ENCODE results near the gene PAPOLB. TPM values are rescaled to one million over a fixed set of nuclear protein-coding genes. Genes with fewer than 3 reads are reported as not detected.

Gene PAPOLB
- total RNA-seq, 1 donor from 2014 or later, result 0.30 TPM

DNA sequence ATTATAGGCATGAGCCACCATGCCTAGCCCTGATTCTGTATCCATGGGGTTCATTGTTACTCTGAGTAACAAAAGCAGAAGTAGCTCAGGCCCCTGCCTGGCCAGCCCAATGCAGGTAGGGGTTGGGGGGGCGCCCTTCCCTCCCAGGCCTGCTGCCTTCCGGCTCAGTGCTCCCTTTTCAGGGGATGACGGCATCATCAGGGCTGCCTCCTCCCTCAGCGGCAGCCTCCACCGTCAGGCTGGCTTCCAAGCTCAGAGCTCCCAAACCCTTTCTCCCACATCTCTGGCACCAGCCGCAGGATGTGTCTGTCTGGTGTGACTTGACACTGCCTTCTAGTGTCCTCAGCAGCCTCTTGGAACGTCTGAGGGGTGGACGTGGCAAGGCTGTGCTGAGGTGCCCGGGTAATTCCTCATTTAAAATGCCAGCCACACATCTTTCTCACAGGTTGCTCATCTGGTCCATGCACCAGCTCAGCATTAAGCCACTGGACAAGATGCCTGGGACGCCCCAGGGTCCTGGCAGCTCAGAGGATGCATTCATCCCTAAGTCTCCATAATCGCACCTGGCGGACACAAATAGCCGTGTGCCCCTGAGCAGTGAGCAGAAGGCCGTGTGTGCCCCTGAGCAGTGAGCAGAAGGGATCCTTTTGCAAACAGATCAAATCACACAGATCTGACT, 38.2 kb downstream of the PAPOLB start:
- no peak for DNase-seq

DNA sequence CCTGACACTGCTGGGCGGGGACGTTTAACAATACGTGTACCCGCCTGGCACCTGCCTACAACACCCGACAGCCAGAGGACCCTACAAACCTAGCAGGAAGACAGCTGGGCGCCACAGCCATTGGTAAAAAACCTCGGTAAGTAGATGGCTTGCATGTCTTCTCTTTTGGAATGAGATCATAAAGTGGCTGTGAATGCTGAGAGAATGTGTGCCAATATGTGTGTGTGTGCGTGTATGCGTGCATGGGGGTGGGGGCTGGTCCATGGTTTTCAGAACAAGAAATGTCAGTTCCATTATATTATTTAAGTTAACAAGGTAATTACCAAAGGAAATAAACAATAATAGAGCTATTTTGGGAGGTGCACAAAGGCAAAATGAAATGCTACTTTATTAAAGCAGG, 39.2 kb downstream of the PAPOLB start:
- no peak for DNase-seq

DNA sequence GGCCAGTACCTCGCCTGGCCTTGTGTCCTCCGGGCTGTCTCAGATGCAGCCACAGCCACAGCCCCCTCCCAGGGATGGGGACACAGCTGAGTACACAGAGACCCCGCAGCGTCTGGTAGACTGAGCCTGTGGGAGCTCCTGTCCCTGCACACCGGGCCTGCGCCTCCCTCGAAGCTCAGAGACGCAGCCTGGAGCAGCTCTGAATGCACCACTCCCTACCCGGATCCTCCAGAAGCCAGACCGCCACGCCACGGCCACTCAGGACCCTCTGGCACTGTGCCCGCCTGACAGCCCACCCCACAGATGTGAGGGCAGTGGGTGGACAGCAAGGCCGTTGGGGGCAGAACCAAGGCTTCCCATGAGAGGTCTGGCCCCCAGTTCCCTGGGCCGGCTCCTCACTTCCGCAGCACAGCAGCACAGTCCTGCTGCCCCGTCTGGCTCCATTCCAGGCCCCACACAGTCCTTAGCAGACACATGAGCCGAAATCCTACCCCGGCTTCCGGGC, 40.8 kb downstream of the PAPOLB start:
- DNase-seq, result no peak

DNA sequence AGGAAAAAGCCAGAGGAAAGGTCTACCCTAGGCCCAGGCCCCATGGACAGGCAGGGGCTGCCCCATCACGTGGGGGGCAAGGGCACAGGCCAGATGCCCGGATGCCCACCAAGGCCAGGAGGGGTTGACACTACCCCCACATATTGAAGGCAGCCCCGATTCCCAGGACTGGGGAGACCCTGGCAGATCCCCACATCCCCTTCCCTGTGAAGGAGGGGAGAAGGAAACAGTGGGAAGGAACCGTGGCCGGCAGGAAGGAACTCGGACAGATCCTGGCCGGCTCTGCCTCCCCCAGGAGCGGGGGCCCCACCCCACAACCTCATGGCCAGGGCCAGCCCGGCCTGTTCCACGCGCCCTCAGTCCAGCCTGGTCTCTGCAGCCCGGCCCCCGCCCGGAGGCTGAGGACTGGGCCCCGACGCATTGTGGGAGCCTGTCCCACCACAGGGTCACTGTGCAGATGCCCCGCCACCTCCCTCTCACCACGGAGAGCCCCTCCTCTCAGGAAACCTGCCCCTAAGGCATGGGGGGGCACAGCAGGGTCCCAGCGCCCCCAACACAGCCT, 41.3 kb downstream of the PAPOLB start:
- no peak for DNase-seq

DNA sequence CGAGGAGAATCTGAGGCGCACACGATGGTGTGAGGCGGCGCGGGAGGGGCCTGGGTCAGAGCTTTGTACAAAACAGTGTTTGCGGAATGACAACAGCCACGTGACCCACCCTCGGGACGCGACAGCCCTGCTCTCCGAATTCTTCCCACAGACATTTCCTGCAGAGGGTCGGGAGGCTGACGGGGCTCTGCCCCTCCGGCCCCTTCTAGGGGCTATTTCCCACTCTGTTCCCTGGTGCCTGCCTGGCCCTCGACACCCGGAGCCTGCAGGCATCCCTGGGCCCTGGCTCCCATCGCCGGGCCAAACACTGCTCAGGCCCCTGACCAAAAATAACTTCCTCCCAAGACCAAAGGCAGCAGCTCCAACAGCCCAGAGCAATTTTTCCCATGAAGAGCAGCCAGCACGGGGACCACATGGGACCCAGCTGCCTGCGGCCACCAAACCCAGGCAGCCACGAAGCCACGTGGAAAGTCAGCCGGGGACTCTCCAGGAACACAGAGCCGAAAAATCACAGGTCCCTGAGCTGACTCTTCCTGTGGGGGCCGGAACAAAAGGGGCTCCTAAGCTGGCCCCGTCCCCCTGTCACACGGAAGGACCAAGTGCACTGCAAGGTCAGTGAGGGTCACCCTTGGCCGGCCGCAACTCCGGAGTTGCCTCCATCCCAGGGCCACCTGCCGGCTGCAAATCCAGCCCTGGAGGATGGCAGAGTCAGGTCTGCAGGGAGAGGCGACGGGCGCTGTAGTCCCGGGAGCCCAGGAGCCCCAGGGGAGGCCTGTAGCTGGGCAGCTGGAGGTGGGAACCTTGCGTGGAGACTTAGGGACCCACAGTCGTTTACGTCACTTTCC, 42.0 kb downstream of the PAPOLB start:
- DNase-seq, result peak; percentile 69

DNA sequence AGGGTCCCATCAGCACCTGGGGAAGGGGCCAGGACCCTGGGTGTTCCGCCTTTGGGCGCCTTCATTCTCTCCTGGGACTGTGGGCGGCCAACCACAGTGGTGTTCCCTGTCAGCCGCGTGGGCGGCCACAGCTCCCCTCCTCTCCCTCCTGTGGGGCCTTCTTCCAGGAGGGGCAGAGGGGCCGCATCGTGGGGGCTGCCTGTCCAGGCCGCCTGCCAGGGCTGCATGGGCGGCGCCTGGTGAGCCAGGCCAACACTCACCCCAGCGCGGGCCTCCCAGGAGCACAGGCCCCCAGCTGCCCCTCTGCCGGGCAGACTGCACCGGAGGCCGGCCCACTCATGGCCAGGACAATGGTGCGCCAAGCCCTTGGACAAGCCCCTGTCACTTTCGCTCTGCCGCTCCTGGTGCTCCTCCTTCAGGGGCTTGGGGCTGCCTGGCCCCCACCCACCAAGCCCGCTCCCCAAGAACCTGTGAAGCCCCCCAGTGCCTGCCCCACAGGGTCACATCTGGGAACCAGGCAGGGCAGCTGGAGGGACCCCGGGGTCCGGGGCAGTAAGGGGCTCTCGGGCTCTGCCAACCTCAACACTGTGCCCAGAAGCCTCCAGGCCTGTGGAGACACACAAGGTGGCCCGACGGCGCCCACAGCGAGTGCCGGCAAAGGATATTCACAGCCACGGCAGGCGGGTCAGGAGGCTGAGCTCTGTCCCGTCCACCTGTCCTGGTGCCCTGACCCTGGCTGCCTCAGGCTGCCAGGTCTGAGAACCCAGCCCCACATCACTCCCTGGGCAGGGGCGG, 43.6 kb downstream of the PAPOLB start:
- DNase-seq, result no peak

DNA sequence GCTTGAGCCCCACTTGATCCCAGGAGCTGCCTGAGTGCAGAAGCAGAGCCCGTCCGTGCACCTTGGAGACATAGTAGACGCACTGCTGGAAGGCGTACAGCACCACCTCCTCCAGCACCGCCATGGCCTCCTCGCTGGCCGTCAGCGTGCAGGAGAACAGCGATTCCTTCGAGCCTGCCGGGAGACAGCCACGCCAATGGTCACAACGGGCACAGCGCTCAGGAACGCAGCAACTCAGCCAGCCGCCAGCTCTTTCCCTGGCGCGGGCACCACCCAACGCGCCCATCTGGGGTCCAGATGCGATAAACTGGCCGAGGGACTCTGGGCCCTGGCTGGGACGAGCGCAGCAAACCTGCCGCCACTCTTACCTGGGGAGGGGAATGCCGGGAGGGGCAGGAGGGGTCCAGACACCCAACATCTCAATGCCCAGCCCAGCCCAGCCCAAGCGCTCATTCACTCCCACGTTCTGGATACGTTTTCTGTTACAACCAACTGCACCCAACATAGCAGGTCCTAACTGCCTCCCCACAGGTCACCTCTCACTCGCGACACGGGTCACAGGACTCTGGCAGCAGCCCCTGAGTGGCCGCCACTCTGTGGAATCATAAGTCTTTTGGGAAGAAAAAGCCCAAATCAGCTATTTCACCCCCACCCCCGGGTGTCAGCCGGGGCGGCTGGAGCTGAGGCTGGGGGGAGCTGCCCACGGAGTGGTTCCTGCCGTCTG, 44.5 kb downstream of the PAPOLB start:
- DNase-seq, result no peak

DNA sequence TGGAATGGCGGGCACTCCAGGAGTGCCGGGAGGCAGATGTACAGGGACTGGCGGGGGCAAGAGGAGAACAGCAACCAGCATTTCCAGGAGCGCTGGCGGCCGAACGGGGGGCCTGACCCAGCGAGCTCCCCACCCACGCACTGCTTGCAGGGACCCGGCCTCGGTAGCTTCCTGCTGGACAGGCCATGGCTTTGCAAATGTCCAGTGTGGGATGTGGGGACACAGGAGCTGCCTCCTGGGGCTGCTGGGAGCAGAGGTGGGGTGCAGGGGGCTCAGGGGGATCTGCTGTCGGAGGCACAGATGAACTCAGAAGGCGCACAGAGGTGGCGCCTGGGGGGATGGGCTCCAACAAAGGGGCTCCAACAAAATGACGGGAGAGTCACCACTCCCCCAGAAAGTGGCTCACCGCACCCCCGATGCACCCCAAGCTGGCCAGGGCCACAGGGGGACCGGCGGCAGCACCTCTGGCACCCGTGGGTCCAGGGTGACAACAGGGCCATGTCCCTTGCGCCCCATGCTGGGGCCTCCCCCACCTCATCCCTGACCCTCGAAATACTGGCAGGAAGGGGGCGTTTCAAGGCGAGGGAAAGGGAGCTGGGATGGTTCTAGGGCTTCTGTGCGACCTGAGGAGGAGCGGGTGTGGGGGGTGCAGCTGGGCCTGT, 45.3 kb downstream of the PAPOLB start:
- no peak for DNase-seq

DNA sequence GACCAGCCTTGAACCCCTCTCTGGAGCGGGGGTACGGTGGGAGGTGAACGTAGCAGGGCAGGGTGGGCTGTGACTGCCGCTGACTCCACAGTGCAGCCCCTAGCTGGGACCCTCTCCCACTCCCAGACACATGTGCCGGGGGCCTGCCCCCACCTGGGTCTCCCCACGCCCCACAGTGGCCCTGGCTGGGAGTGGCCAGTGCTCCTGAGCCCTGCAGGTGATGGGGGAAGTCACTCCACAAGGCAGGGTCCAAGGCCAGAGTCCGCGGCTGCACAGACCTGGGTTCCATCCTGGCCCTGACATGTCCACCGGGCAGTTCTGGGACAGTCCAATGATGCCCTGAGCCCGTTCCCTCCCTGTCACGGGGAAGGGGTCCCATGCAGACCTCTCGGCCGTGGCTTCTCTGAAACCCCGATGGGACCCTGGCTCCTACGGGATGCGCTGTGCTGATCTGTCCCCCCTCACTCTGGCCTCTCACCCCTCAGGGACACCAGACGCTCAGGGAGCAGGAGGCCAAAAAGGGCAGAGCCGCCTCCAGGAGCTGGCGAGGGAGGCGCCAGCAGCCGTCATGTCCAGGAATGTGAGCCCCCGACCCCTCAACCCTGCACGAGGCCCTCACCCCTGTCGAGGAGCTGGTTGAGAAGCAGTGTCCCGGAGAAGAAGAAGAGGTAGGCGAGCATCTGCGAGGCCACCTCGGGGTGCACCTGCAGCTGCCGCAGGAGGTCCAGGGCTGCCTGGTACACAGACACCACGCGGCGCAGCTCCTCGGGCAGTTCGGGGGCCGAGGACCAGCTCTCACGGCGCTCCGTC, 46.0 kb downstream of the PAPOLB start:
- DNase-seq, result no peak

DNA sequence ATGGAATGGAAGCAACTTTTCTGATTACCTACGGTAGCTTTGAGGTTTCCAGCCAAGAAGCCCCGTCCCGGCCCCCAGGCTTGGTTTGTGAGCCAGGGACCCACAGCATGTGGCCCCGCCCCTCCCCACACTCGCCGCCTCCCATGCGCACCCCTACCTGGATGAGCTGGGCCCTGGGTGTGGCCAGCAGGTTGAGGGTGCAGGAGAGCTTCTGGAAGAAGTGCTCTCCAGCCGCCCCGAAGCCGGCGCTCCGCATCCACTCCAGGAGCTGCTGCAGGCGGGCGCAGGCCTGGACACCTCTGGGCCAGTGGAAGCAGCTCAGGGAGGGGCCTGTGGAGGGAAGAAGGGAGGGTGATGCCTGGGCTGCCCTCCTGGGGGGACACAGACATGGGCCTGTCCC, 46.7 kb downstream of the PAPOLB start:
- DNase-seq, result no peak

DNA sequence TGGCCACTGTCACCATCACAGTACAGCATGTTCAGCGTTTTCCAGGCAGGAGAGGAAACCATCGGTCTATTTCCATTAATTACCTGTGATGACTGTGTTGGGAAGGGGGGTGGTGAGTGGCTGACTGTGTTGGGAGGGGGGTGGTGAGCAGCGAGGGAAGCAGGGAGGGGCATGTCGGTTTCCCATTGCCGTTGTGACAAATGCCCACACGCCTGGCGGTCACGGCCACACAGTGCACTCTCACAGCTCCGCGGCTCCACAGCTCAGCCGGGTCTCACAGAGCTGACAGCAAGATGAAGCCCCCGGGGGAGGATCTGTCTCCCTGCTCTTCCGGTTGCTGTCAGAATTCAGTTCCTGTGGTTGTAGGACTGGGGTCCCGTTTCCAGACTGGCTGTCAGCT, 47.4 kb downstream of the PAPOLB start:
- DNase-seq, result no peak

DNA sequence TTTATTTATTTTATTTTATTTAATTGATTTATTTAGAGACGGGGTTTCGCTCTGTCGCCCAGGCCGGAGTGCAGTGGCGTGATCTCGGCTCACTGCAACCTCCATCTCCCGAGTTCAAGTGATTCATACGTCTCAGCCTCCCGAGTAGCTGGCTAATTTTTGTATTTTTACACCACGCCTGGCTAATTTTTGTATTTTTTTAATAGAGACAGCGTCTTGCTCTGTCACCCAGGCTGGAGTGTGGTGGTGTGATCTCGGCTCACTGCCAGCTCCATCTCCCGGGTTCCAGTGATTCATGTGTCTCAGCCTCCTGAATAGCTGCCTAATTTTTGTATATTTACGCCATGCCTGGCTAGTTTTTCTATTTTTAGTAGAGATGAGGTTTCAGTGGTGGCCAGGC, 52.2 kb downstream of the PAPOLB start:
- no peak for DNase-seq

DNA sequence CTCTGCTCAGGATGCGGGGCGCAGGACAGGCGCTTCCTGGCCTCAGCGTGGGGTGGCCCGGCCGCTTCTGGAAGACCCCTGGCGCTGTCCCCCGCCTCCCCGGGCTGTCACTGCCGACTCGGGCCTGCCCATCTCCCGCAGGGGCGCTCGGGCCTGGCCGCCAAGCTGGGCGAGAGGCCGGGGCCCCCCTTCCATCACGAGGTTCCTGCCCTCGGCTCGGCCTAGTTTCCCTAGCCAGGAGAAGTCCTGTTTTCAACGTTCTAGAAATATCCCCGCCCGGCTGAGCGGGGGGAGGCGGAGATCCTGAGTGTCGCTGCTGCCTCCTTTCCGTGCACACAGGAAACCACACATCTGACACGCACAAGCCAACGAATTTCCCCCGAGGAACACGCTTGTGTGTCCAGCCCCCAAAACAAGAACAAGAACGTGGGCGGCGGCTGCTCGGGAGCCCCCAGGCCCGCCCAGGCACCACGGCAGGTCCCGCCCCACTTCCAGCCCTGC, 52.7 kb downstream of the PAPOLB start:
- no peak for DNase-seq

DNA sequence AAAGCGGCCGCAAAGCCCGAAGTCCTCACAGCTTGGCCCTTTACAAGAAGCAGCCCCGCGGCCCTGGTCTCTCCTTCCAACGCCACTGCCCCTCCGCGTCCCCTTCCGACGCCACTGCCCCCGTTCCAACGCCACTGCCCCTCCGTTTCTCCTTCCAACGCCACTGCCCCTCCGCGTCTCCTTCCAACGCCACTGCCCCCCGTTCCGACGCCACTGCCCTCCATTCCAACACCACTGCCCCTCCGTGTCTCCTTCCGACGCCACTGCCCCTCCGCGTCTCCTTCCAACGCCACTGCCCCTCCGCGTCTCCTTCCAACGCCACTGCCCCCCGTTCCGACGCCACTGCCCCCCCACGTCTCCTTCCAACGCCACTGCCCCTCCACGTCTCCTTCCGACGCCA, 53.3 kb downstream of the PAPOLB start:
- DNase-seq, result no peak

DNA sequence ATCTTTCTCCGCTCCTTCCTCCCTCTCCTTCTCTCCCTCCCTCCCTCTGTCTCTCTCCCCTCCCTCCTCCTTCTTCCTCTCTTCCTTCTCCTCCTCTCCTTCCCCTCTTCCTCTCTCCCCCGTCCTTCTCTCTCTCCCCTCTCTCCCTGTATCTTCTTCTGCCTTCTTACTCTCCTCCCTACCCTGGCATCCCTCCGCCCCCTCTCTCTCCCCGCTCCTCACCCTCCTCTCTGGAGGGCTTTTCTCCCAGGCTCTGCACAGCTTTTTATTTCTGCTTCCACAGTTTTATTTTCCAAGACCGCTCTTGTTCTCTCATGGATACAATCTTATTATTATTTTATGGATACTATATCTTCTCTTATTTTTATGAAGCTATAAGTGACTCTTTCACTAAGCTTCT, 53.8 kb downstream of the PAPOLB start:
- no peak for DNase-seq

Small RNAs within 50 kb of the gene (small RNA-seq; reads per million reads assigned to genes)
- gene RF00019 (ENCODE audit: low replicate concordance), result not detected

Other genes starting within 250 kb of the PAPOLB start
- gene FOXK1, start 179.7 kb downstream of the PAPOLB start, total RNA-seq, result 17.2 TPM
- 12.3 TPM for gene AP5Z1, start 86.4 kb downstream of the PAPOLB start, total RNA-seq
- 2.2 TPM for gene RADIL, start 21.7 kb upstream of the PAPOLB start, total RNA-seq
- gene MMD2, start 97.2 kb upstream of the PAPOLB start, total RNA-seq, result not detected
- gene RBAK, start 183.8 kb upstream of the PAPOLB start, total RNA-seq, result 14.4 TPM